PFSK-1 (cell line): ENCODE data around the gene ARHGAP25.

Experiments
- POLR2AphosphoS5 ChIP-seq: IDR thresholded peaks from 2 replicates; pipeline ENCODE4 v1.6.1; 2012; ENCODE audit warnings: low read depth, mild to moderate bottlenecking, control low read depth, low read length, moderate library complexity
- SIN3A ChIP-seq: IDR thresholded peaks from 2 replicates; pipeline ENCODE4 v1.6.1; 2012; ENCODE audit warnings: mild to moderate bottlenecking, low read length, moderate library complexity, borderline replicate concordance; ENCODE audit not compliant: insufficient read depth
- TAF1 ChIP-seq: IDR thresholded peaks from 2 replicates; pipeline ENCODE4 v1.6.1; 2012; ENCODE audit warnings: low read length, control low read depth, borderline replicate concordance; ENCODE audit not compliant: insufficient read depth
- TF ChIP-seq, protein P1 (sequence below), 2 experiments: IDR thresholded peaks; 2 replicates each; pipeline versions ENCODE4 v1.6.1 to v1.8.0; 2011 to 2012; ENCODE audit warnings: low read depth in 2 of 2, low read length in 2 of 2, control low read depth in 1 of 2, inconsistent platforms in 1 of 2, mild to moderate bottlenecking in 1 of 2, moderate library complexity in 1 of 2; ENCODE audit not compliant: insufficient read depth in 1 of 2

DNA sequence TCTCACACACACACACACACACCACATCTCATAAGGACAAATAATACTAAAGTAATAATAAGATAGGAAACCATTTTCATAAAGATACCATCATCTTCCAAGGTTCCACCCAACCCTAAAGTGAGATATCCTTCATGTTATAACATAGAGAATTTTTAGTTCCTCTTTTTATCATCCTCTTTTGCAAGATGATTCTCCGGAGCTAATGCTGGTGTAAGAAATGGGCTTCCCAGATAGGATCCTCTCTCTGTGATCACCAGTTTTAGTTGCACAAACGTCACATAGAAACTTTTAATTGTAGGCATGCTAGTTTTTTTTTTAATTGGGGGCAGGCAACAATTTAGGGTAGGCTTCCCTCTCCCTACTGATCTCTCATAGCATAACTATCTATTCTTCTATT lies 49.6 kb downstream of the ARHGAP25 start:
- no peak for TF ChIP-seq SIN3A
- TF ChIP-seq POLR2AphosphoS5 = no peak
- TF ChIP-seq, protein P1, sequence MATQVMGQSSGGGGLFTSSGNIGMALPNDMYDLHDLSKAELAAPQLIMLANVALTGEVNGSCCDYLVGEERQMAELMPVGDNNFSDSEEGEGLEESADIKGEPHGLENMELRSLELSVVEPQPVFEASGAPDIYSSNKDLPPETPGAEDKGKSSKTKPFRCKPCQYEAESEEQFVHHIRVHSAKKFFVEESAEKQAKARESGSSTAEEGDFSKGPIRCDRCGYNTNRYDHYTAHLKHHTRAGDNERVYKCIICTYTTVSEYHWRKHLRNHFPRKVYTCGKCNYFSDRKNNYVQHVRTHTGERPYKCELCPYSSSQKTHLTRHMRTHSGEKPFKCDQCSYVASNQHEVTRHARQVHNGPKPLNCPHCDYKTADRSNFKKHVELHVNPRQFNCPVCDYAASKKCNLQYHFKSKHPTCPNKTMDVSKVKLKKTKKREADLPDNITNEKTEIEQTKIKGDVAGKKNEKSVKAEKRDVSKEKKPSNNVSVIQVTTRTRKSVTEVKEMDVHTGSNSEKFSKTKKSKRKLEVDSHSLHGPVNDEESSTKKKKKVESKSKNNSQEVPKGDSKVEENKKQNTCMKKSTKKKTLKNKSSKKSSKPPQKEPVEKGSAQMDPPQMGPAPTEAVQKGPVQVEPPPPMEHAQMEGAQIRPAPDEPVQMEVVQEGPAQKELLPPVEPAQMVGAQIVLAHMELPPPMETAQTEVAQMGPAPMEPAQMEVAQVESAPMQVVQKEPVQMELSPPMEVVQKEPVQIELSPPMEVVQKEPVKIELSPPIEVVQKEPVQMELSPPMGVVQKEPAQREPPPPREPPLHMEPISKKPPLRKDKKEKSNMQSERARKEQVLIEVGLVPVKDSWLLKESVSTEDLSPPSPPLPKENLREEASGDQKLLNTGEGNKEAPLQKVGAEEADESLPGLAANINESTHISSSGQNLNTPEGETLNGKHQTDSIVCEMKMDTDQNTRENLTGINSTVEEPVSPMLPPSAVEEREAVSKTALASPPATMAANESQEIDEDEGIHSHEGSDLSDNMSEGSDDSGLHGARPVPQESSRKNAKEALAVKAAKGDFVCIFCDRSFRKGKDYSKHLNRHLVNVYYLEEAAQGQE (IDR thresholded peaks at IDR 0.05; ENCODE audit: insufficient read depth in 1 of 2, low read depth in 2 of 2, low read length in 2 of 2) = no peak
- TF ChIP-seq TAF1 = no peak
